ENCODE measurements around the gene SMO.

Gene SMO

GRCh38 chr7:129188372-129188891 is at the start of gene SMO:
Gene SMO (plus strand): TSS chr7:129188633. CDS start chr7:129189152, 519 bp downstream.
- no peak for DNase-seq

DNA sequence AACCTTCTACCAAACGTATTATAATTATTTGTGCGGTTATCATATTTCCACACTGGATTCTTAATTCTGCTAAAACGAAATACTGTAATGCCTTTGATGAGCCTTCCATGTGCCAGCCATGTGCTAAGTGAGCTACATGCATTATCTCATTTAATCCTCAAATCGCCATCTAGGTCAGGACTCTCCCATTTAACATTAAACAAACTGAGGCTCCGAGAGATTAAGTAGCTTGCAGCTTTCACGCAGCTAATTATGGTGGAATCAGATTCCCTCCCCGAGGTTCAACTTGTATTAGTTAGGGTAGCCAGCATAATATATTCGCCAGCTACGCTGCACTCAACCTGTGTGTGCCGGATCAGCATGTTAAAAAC is 44.7 kb upstream of the SMO start:
- no peak for DNase-seq

GRCh38 chr7:129144095-129144833 is 44.2 kb upstream of the SMO start, which contains the start of gene TSPAN33:
Gene TSPAN33 (plus strand): TSS chr7:129144707. CDS start chr7:129144981, 274 bp downstream.
- DNase-seq: peak; percentile 29 to 55

GRCh38 chr7:129144834-129145668 is 43.4 kb upstream of the SMO start:
- DNase-seq: no peak

DNA sequence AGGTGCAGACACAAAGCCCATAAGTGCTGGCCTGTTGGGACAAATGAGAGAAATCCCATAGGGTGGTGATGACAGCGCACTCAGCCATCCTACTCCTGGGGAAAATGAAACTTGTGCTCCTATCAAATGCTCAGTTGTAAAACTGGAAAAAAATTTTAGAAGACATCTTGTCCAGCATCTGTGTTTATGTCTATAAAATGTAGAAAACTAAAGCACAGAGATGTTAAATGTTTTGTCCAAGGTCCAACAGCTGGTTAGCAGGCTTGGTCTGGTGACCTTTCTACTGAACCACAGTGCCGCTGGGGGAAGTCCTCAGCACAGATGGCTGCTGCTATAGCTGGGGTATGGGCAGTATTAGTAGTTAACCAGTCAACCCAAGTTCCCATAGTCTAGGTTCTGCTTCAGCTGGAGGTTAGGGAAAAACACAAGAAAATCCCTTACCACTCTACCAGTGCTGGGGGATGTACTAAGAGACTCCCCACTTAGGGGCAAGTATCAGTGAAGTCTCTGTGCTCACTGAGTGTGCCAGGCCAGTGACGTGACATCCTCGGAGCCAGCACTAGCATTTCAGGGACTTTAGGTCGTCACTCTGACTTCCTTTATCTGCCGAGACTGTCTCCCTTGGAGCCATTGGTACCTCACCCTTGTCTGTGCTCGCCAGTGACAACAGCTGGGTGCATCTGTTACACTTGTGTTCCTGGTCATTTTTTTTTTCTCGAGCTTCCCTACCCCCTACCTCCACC is 42.0 kb upstream of the SMO start:
- DNase-seq: no peak

DNA sequence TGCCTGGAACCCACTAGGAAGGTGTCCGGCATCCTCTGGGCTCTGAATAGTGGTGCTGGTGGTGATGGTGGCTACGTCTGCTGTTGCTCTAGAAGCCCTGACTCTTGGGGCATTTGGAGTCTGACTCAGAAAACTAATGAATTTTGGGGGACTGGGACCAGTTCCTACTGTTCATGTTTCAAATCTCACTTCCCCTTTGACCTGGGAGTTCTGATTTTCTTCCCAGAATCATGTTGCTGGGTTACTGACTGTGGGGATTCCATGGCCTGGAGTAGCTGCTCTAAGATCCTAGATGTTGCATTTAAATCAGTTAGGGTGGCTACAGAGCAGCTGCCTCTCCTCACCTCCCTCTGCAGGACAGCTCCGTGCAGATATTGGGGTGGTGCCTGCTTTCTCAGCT is 40.7 kb upstream of the SMO start:
- DNase-seq: no peak

GRCh38 chr7:129149511-129149910 is 38.9 kb upstream of the SMO start:
- DNase-seq: no peak

- no peak for DNase-seq
These were observed 38.0 kb upstream of the SMO start for GRCh38 chr7:129150199-129150996.

DNA sequence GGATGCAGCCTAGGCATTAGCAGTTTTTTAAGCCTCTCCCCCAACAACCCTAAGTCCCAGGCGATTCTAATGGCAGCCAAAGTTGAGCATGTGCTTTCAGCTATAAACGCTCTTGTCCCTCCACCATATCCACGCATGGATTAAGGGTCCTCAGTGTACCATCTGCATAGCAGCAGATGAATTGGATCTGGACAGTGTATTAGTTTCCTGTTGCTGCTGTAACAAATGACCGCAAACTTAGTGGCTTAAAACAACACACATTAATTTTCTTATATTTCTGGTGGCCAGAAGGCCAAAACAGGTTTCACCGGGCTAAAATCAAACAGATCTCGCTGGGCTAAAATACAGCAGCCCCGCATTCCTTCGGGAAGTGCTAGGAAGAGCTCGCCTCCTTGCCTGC is 30.8 kb upstream of the SMO start:
- DNase-seq: no peak

DNA sequence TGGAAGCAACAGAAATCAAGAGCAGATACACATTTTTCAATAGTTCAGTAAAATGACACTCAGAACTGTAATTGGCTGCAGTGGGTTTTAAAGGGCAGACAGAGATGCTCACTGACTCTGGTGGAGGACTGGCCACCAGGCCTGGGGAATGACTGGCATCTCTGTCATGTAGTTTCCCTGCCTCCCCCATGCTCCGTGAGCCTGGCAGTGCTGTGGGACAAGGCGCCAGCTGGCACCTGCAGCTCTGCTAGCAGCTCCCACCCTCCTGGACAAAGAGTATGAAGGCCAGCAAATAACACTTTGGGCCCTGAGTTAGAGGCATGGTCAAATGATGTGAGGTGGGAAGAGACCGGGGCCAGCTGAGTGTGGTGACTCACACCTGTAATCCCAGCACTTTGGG is 28.9 kb upstream of the SMO start:
- no peak for DNase-seq

DNA sequence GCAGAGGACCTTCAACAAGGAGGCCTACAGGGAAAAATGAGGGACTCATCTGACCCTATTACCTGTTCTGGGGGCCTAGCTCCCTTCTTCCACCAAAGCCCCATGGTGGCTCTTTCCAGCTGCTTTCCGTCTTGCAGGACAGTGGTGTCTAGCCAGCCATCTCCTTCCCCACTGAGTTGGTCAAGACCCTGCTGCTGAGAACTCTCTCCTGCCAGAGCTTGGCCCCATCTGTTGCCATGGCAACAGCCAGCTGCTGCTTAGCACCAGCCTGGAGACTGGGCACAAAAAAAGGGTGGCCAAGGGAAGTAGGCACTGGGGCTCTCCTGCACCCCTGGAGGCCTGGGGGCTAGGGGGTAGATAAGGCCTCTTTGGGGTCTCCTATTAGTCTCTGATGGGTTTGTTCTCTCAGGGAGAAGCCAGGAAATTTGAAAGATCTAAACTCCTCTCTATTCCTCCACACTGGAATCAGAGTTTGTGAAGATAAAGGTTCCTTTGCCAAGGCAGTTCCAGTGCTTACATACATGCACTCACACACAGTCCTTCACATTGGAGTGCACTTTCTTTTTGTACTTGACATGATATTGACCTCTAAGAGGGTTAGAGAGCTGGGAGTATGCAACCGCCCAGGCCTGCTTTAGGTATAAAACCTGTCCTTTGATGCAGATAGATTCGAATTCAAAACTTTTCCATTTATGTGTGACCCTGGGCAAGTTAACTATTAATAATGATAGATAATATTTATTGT is 28.1 kb upstream of the SMO start:
- DNase-seq: no peak

DNA sequence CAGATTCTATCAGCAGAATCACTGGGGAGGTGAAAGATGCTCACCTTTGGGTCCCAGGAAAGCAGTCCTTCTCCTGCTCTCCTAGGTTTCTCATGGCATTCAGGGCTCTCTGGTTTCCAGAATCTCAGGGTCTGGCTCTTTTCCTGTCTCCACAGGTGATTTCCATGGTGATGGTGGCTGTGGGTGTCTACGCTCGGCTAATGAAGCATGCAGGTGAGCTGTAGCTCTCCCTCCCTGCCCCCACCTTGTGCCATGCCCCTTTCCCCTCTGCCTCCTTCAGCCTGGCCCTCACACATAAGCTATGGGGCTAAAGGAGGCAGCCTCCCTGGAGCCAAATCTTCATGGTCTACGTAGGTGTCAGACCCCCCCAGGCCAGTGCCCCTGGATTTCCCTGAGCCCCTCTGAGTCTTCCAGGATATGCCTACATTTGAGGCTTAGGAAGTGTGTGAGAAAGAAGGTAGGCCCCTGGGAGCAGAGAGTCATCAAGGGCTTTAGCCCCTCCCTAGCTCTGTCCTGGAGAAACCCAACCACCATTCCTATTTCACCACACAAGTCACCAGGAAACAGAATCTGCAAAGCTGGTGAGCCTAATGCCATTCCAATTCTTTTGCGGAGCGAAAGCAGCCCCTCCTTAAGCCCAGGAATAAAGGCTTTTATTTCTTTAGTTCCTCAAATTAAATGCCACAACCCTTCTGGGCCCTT is 26.8 kb upstream of the SMO start:
- DNase-seq: no peak

- DNase-seq: no peak
These were observed 25.7 kb upstream of the SMO start for GRCh38 chr7:129162732-129163131.

GRCh38 chr7:129163875-129164544 is 24.4 kb upstream of the SMO start:
- peak; percentile 21 to 56 for DNase-seq

- no peak for DNase-seq
These were observed 21.7 kb upstream of the SMO start for GRCh38 chr7:129166745-129167144.

DNA sequence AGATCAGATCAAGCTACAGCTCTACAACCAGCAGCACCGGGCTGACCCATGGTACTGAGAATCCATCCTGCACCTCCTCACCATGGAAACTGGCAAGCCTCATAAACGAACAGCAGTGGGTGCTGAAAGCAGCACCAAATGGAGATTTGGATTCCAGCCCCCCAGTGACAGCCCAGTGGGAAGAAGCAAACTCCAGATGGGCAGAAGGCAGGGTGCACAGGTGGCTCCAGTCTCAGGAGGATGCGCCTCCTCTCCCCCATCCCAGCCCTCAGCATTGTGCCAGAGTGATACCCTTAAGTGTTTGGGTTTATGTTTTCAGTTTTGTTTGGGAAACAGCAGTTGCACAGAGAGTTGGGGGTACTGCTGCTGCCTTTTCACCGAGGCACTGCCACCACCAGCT is 20.6 kb upstream of the SMO start:
- DNase-seq: no peak

DNA sequence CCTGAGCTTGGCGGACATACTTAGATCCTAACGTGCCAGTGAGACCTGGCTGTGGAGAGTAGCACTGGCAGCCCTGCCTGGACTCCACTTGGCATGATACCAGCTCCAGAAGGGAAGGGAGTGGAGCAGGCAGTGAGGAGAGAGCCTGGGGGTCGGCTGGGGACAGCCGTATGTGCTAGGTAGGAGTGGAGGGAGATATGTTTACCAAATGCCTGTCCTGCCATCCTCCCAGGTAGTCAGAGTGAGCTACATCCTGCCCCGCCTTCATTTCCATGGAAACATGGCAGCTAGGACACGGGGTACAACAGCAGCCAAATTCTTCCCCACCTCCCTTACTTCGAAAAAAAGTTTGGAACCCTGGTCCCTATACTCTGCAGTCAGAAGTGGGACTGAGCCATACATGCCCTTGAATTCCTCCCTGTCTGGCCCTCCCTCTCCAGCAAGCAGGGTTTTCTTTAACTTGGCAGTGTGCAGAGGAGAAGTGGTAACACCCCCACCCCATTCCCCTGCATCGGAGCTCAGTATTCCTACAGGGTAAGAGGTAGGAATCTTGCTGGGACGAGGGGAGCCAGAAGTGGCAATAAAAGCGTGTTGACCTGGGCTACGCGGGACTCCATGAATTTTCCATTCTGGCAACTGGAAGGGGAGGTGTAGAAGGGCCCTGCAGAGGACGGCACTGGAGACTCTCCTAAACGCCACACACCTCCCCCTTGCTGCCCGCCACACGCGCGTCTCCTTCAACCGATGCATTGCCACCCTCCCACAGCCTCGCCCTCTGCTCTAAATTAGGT is 20.0 kb upstream of the SMO start:
- no peak for DNase-seq

DNA sequence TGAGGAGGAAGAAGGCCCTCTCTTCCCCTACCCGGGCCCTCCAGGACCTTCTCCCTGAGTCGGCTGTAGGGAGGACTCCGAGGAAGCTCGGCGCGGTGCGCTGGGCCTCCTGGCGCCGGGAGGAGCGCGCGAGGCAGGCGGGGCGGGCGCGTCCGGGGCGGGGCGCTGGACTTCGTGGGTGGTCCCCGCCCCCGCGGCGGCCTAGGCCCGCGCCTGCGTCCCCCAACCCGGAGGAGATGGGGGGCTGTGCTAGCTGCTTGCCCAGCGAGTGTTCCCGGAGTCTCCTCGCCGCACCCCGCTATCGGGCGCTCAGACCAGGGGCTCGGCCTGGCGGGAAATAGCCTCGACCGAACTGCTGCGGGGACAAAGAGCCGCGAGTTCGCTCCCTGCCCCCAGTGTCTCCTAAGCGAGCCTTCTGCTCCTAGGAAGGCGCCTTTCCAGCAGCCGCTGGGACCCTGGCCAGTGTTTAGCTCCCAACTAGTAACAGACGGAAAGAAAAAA is 19.2 kb upstream of the SMO start:
- DNase-seq: no peak

DNA sequence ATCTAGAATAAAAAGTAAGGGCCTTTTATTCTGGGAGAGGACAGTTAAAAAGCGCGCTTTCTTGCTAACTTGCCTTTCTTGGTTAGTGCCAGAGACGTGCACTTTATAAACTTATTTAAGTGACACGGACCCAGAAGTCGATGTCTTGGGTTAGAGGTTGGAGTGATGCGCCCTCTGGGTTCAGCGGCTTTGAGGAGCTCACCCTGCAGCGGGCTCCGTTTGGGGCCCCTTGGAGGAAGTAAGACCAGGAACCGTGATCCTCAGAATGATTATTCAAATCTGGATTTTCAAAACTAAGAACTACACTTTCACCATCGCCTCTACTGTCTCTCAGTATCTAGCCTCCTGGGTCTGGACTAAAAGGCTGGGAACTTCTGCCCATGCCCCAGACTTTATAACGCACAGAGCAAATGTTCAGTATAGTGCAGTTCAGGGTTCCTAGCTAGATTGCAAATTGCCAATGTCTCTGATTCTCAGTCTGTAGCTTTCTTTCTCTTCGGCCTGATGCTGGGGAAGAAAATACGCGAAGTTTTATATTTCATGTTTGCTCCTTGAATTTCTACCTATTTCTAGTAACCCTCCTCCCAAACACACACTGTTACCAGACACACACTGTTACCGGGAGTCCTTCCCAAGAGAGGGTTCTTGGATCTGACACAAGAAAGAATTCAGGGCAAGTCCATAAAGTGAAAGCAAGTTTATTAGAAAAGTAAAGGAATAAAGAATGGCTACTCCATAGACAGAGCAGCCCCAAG is 18.6 kb upstream of the SMO start:
- no peak for DNase-seq

Measured in SW 1271 (cell line).